Urothelium cell line (cell line): Measurements from ENCODE around the gene RUNX3.
"Not testable (repeated sequence)": the region's sequence is repeated elsewhere in the genome, so short reads cannot be mapped to it uniquely, and the experiment has no call there.

Source experiments
- DNase-seq: peaks from one replicate; pipeline ENCODE4 v3.0.0; 2011; ENCODE audit warnings: low spot score, mixed read lengths
- FAIRE-seq: peaks from 2 replicates; lab custom pipeline; 2011; peaks lifted over from hg19 to GRCh38; lab: Jason Lieb, UNC

The RUNX3 gene

DNA sequence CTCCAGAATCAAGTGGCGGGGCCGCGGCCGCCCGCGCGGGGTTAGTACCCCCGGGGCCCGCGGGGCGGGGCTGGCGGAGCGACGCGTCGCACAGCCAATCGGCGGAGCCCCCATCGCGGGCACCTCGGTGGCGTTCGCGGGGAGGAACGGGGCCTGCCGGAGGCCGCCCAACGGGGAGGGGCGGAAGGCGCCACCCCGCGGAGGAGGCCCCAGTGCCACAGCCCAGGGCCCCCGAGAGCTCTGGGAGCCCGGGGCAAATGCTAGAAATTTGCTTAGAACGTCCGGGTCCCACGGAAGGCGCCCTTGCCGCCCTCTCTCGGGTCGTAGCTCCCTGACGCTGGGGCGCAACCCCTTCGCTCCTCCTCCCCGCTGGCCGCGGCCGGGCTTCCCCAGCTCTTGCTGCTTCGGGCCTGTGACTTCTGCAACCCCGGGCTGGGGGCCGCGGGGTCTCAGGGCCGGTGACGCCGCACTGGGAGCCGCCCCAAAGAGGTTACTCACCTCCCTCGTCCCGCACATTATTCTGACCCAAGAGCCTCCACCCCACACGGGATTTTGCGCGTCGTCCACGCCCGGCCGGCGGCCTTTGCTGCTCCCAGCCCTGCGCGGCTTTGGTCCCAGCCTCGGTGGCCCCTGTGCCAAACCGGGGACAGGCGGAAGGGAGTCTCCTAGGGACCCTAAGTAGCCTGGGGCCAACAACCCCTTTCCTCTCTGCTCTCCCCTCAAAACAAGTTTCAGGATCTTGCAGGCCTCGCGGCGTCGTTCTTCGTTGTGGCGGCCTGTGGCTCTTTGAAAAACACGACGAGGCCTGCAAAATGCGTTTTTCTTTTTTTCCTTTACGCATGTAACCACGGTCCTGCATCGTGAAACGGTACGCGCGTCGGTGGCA, at the start of gene RUNX3:
TSS of gene RUNX3 (minus strand) at position 17 of the 886 bp plus-strand sequence. CDS start 408 bp downstream, outside the sequence.
- DNase-seq = no peak
- FAIRE-seq = no peak

DNA sequence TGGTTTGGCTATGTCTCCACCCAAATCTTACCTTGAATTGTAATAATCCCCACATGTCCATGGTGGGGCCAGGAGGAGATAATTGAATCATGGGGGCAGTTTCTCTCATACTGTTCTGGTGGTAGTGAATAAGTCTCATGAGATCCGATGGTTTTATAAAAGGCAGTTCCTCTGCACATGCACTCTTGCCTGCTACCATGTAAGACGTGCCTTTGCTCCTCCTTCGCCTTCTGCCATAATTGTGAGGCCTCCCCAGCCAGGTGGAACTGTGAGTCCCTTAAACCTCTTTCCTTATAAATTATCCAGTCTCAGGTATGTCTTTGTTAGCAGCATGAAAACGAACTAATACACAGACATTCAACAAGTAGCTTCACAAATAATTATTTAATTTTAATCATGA, 49.2 kb upstream of the RUNX3 start:
- not testable (repeated sequence) for FAIRE-seq, DNase-seq

DNA sequence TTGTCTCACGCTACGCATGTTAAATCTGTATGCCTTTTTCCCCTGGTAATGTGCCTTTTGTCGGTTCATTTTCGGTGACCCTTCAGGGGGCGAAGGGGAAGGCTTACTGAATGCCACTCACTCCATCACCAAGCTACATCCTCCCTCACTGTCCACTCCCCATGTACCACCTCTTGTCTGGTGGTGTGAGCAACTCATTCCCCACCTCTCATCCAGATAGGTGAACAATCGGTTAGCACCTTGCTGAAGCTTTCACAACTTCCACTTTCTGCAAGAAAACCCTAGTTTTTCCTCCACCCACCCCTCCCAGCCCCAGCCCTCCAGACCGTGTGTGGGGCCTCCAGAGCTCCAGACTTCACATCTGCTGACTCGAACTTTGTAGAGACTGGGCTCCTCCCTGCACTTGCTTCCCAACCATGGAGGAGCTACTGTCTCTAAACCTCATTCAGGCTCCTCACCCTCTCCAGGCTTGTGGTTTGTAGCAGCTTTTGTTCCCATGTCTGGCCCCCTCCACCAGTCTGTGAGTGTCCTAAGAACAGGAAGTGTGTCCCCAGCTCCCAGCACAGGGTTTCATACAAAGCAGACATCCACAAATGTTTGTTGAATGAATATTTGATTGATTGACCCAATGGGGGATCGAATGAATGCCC, 48.4 kb upstream of the RUNX3 start:
- no peak for FAIRE-seq
- no peak for DNase-seq

DNA sequence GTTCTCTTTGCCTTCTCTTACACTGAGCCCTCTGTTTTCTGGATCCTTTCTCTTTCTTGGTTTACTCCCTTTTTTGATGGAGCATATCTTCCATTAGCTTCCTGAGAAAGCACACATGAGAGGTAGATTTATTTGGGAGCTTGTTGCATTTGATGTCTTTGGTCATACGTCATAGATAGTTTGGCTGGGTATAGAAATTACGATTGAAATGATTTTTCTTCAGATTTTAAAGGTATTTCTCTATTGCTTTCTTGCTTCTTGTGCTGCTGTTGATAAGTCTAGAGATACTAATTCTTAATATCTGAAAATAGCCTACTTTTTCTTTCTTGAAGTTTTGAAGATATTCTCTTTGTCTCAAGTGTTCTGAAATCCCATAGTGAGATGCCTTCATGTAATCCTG, 45.3 kb upstream of the RUNX3 start:
- DNase-seq (no peak), FAIRE-seq (no peak)

GRCh38 chr1:24973315-24973714, 43.2 kb upstream of the RUNX3 start:
- no peak for DNase-seq
- no peak for FAIRE-seq

DNA sequence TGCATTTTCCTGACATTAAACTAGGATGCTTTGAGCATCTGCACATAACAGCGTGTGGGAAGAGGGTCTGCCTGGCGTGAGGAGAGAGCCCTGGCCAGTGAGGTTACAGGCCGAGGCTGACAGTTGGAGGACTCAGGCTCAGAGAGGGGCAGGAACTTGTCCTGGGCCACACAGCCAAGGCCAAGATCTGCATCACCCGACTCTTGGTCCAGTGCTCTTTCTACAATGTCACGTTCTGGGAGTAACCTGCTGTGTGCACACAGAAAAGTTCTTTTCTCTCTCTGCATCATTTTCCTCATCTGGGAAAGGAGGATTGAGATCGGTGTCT, 42.8 kb upstream of the RUNX3 start:
- FAIRE-seq (no peak), DNase-seq (no peak)

GRCh38 chr1:24972221-24972914, 42.3 kb upstream of the RUNX3 start:
- FAIRE-seq (no peak), DNase-seq (no peak)

GRCh38 chr1:24970926-24971875, 41.1 kb upstream of the RUNX3 start:
- DNase-seq (no peak), FAIRE-seq (peak; percentile 96)

- FAIRE-seq (peak; percentile 92), DNase-seq (peak; percentile 88)
These were observed 40.3 kb upstream of the RUNX3 start for GRCh38 chr1:24970399-24970753.

- DNase-seq (no peak), FAIRE-seq (no peak)
These were observed 39.7 kb upstream of the RUNX3 start for GRCh38 chr1:24969596-24970398.

GRCh38 chr1:24968941-24969585, 39.0 kb upstream of the RUNX3 start:
- no peak for FAIRE-seq

DNA sequence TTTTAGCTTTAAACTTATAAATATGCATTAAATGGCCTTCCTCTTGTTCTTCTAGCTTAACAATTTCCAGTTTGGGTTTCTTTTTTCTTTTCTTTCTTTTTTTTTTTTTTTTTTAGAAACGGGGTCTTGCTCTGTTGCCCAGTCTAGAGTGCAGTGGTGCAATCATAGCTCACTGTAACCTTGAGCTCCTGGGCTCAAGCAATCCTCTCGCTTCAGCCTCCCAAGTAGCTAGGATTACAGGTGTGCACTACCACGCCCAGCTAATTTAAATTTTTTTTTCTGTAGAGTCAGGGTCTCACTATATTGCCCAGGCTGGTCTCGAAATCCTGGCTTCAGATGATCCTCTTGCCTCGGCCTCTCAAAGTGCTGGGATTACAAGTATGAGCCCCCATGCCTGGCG, 37.9 kb upstream of the RUNX3 start:
- FAIRE-seq = no peak
- DNase-seq = no peak

More at GRCh38 chr1:24968941-24969585, 39.0 kb upstream of the RUNX3 start:
- DNase-seq = no peak

DNA sequence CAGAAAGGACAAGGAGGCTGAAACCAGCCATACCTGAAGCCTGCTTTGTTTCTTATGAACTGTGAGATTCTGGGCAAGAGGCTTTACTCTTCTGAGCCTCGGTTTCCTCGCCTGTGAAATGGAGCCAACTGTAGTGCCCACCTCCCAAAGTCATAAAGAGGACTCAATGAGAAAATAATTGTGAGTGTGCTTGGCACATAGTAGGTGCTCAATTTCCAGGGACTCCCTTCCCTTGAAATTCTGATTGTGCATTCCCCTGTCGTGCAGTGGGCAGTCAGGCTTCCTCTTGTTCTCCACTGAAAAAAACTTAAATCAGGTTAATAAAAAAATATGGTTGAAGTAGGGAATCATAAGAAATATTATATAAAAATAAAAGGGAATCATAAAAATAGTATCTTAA, 37.5 kb upstream of the RUNX3 start:
- FAIRE-seq (no peak), DNase-seq (no peak)

DNA sequence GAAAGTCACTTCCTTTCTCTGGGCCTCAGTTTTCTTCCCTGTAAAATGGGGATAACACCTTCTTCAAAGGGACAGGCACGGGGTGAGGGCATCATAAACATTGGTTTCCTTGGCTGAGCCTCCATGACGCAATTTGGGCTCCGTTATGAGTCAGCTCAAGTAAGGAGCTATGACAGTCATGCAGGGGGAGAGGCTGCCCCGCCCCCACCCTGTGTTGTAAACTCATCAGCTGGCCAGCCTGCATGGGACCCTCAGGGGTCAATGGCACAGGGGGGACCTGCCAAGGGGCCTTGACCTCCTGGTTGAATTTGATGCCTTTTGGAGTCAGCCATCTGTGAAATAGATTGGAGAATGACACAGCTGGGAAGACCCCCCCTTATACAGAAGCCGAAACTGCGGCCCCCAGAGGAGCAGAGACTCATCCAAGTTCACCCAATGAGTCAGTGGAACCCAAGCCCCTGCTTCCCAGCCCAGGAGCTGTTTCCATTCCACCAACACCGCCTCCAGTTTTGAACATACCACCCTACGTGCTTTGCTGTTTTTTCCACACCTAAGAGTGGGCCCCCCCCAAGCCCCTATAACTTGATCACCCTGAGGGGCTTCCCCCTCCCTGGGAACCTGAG, 36.8 kb upstream of the RUNX3 start:
- peak; percentile 62 for DNase-seq
- no peak for FAIRE-seq

DNA sequence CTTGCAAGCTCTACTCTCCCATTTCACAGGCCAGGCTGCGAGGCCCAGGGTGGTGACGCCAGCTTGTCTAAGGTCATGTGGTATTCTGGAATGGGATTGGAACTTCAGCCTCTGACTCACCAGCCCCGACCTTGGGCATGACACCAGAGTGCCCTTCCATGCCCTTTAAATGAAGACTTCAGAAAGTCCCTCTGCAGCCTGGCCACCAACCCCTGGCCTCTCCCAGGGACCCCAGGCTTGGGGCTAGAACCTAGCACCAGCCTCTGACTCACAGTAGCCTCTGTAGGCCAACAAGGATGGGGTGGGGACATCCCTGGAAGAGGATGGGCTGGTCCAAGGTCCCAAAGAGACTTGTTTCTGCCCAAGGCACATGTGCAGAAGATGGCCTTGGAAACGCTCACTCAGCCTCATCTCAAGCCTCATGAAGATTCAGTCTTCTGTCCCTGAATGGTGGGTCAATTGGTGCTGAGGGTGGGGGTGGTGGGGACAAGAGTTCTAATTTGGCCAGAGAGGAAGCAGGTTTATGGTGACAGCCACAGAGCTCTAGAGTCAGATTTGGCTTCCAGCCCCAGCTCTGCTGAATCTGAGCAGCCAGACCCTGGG, 36.1 kb upstream of the RUNX3 start:
- FAIRE-seq (no peak), DNase-seq (no peak)

DNA sequence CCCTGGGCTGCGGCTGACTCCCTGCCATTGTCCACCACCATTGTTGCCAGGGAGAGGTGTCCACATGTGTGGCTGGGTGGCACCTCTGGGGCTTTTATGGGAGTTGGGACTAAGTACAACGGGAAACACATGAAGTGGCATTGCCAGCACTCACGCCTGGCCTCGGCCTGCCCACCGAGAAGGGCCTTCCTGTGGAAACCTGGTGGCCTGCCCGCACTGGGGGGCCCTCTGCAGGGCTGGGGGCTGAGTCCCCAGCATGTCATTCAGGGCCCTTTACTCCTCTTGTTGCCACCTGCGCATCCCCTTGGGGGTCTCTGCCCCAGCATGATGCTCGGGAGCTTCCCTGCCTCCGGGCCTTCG, 35.5 kb upstream of the RUNX3 start:
- no peak for DNase-seq
- no peak for FAIRE-seq

DNA sequence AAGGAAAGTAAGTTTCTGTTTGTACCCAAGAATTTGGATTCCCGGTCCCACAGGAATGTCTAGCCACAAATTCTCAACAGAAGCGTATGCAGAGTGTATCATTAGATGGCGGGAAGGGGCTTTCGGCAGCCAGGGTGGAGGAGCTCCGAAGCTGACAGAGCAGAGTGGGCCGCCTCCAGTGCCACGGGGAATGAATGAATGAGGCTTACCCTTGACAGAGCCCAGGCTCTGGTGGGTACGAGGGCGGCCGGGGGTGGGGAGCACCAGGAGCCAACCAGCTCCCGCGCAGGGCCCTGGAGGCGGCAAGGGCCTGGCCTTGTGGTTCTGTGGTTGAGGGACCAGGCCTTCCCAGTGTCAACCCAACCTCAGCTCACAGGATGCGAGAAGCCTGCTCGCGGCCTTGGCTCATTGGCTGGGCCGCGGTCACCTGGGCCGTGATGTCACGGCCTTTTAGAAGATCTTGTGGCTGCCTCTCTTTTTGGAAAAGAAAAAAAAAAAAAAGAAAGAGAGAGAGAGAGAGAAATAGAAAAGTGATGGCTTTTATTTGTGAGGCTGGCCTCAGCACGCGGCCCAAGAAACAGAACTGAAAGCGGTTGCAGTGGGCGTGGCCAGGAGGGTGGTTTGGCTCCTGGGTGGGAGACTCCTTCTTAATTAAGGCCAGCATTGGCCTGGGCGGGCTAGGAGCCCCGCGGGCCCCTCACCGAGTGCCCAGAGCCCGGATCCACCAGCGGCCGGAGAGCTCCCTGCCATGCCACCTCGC, 34.9 kb upstream of the RUNX3 start:
- FAIRE-seq (no peak), DNase-seq (peak; percentile 76)
